GM12878 (cell line): ENCODE data around the gene GATAD2B. TPM values are rescaled to one million over a fixed set of nuclear protein-coding genes. Genes with fewer than 3 reads are reported as not detected.

Experiments
- BCL11A ChIP-seq: IDR thresholded peaks from 2 replicates; pipeline ENCODE4 v1.6.1; 2011; ENCODE audit warnings: low read depth, low read length
- BHLHE40 ChIP-seq, 2 experiments: fragments of 450-650 bp in 1 of 2; IDR thresholded peaks; 2 replicates each; pipeline ENCODE4 v1.6.1; 2011 to 2017; ENCODE audit warnings: low read depth in 2 of 2, borderline replicate concordance in 1 of 2, improper control_type of control experiment in 1 of 2, low read length in 1 of 2, mild to moderate bottlenecking in 1 of 2
- BMI1 ChIP-seq: fragments of 450-650 bp; IDR thresholded peaks from 2 replicates; pipeline ENCODE4 v1.6.1; 2016; ENCODE audit warnings: mild to moderate bottlenecking, moderate library complexity, borderline replicate concordance
- CREB1 ChIP-seq: IDR thresholded peaks from 2 replicates; pipeline ENCODE4 v1.6.1; 2012; ENCODE audit warnings: low read depth, mild to moderate bottlenecking, inconsistent platforms
- E2F8 ChIP-seq: fragments of 450-650 bp; IDR thresholded peaks from 2 replicates; pipeline ENCODE4 v1.6.1; 2018; ENCODE audit warnings: mild to moderate bottlenecking, low read depth, moderate library complexity; ENCODE audit not compliant: partially characterized antibody
- EGR1 ChIP-seq, 2 experiments: IDR thresholded peaks; 1 replicate in 1 of 2; 2 replicates in 1 of 2; pipeline ENCODE4 v1.6.1; 2011 to 2012; ENCODE audit warnings: low read depth in 2 of 2, low read length in 2 of 2, borderline replicate concordance in 1 of 2, mild to moderate bottlenecking in 1 of 2, moderate library complexity in 1 of 2
- FOXM1 ChIP-seq: IDR thresholded peaks from 2 replicates; pipeline ENCODE4 v1.6.1; 2012; ENCODE audit warnings: low read depth, mild to moderate bottlenecking, inconsistent platforms, low read length, moderate library complexity
- GATAD2B ChIP-seq: fragments of 450-650 bp; conservative IDR thresholded peaks from 2 replicates; pipeline ENCODE4 v1.6.1; 2017; ENCODE audit warnings: low read depth, mild to moderate bottlenecking, moderate library complexity
- JUND ChIP-seq: IDR thresholded peaks from 2 replicates; pipeline ENCODE4 v1.6.1; 2012; ENCODE audit warnings: low read depth, mild to moderate bottlenecking, low read length, improper control_type of control experiment, moderate library complexity
- KLF5 ChIP-seq: fragments of 450-650 bp; IDR thresholded peaks from 2 replicates; pipeline ENCODE4 v1.6.1; 2014; ENCODE audit warnings: mild to moderate bottlenecking; ENCODE audit not compliant: partially characterized antibody
- NFIC ChIP-seq: IDR thresholded peaks from 2 replicates; pipeline ENCODE4 v1.6.1; 2012; ENCODE audit warnings: low read depth, mild to moderate bottlenecking, inconsistent platforms, low read length, moderate library complexity
- NKRF ChIP-seq: fragments of 450-650 bp; conservative IDR thresholded peaks from 2 replicates; pipeline ENCODE4 v1.6.1; 2017; ENCODE audit warnings: mild to moderate bottlenecking, moderate library complexity
- NR2C2 ChIP-seq: IDR thresholded peaks from 2 replicates; pipeline ENCODE4 v1.6.1; 2011; ENCODE audit warnings: borderline replicate concordance, low read depth; ENCODE audit not compliant: control insufficient read depth, insufficient read length
- PKNOX1 ChIP-seq: fragments of 450-650 bp; IDR thresholded peaks from 2 replicates; pipeline ENCODE4 v1.6.1; 2016; ENCODE audit warnings: mild to moderate bottlenecking
- POLR2AphosphoS2 ChIP-seq: IDR thresholded peaks from 2 replicates; pipeline ENCODE4 v1.6.1; 2011; ENCODE audit warnings: low read depth, mild to moderate bottlenecking, low read length, improper control_type of control experiment, moderate library complexity
- TARDBP ChIP-seq: IDR thresholded peaks from 2 replicates; pipeline ENCODE4 v1.6.1; 2016; ENCODE audit warnings: borderline replicate concordance
- TCF12 ChIP-seq: IDR thresholded peaks from 2 replicates; pipeline ENCODE4 v1.6.1; 2011; ENCODE audit warnings: low read depth, mild to moderate bottlenecking, low read length
- ZBTB4 ChIP-seq: fragments of 450-650 bp; formaldehyde crosslinking; IDR thresholded peaks from 2 replicates; pipeline ENCODE4 v1.4.0; 2022; ENCODE audit warnings: mild to moderate bottlenecking, moderate library complexity
- ZNF384 ChIP-seq: IDR thresholded peaks from 2 replicates; pipeline ENCODE4 v1.6.1; 2012; ENCODE audit warnings: low read depth, mild to moderate bottlenecking, low read length, improper control_type of control experiment, borderline replicate concordance
- ZSCAN29 ChIP-seq: fragments of 450-650 bp; IDR thresholded peaks from 2 replicates; pipeline ENCODE4 v1.6.1; 2017; ENCODE audit warnings: mild to moderate bottlenecking, moderate library complexity
- polyA plus RNA-seq, 11 experiments: library from polyadenylated mRNA; depleted of rRNA in 4 of 11; unstranded in 6 of 11; stranded (reverse) in 5 of 11; fragments of >200 nt; fragmentation: Nextera tagmentation in 4 of 11; fragmentation: Illumina TruSeq in 1 of 11; extraction: Ambion mirVana in 4 of 11; extraction: Trizol in 1 of 11; gene quantifications; 1 replicate in 1 of 11; 2 replicates in 10 of 11; pipeline versions ENCODE4 v1.2.1 to v1.2.3, GENCODE V29; 2011 to 2016; ENCODE audit warnings: inconsistent platforms in 2 of 11, missing spikeins in 2 of 11, low read depth in 1 of 11
- total RNA-seq, 4 experiments: library from RNA; depleted of rRNA in 3 of 4; stranded (reverse); fragments of >200 nt in 3 of 4; fragmentation: Illumina TruSeq in 1 of 4; extraction: Trizol in 1 of 4; gene quantifications; 2 replicates each; pipeline versions ENCODE4 v1.2.1 to v1.2.3, GENCODE V29; 2013 to 2021

Gene GATAD2B
- total and polyA plus RNA-seq, 10 of the 15 experiments (the other 5 are each of a cell fraction or from before 2014, with no cell fraction given) = 2.4 to 63.1 (median 8.7) TPM

DNA sequence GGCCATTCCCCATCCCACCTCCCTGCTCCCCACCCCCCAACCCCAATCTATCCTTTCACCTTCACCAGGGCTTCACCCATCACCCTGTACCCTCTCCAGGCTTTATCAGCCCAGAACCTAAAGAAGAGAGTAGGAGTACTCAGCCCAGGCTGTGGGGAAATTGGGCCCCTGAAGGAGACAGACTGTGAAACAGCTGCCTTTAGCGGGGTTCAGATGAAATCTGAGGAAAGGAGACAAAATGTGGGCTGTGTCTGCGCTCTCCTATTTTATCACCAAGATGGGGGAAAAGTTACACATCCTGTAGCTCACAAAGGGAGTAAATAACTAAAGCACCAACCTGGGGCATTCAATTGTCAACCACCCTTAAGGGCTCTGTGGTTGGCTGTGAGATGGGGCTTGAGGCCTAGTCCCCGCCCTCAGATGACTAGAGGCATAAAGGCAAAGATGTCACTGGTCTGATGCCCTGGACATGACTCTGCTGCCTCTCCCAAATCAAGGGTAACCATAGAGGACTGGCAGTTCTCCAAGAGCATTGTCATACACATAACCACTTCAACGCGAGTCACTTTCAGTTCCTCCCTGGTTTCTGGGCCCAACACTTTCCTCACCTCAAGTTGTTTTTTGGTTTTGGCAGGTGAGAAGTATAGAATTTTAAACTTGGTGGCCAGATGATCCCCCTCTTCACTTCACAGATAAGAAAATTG lies 117.6 kb downstream of the GATAD2B start (continued):
- TF ChIP-seq PKNOX1 (peak; percentile 86), ZNF384 (no peak; the same call in 1 of the 2 replicates), NR2C2 (no peak), TARDBP (no peak), FOXM1 (peak; percentile 83; the same call in 1 of the 2 replicates), JUND (0 out of 2 replicates have a peak, but pooled peaks have one; percentile 61), POLR2AphosphoS2 (no peak), ZSCAN29 (no peak), NFIC (peak; percentile 93), EGR1 (IDR thresholded peaks at IDR 0.05; ENCODE audit: borderline replicate concordance in 1 of 2, low read depth in 2 of 2, low read length in 2 of 2) (no peak), KLF5 (no peak), TCF12 (peak; percentile 83), NKRF (no peak), BMI1 (peak; percentile 50; the same call in 1 of the 2 replicates), E2F8 (no peak), BHLHE40 (IDR thresholded peaks at IDR 0.05; ENCODE audit: borderline replicate concordance in 1 of 2, low read depth in 2 of 2, low read length in 1 of 2) (peak; percentile 92 to 94), BCL11A (peak; percentile 94), ZBTB4 (no peak), GATAD2B (no peak; the same call in 1 of the 2 replicates), CREB1 (peak; percentile 84)
